Thyroid gland (tissue), 4 donors: ENCODE data around the gene DOCK3. TPM values are rescaled to one million over a fixed set of nuclear protein-coding genes. Genes with fewer than 3 reads are reported as not detected.

Experiments used
- DNase-seq, 2 donors: peaks; one replicate each; pipeline ENCODE4 v3.0.0-alpha.2; 2019
- H3K27ac ChIP-seq, 3 donors: fragments of 200-600 bp; sonication (generic); 1 replicate in 2 of 3; 2 replicates in 1 of 3; pipeline ENCODE4 v1.5.1; 2016 to 2019; ENCODE audit warnings: mild to moderate bottlenecking in 1 of 3, moderate library complexity in 1 of 3
- H3K27me3 ChIP-seq: fragments of 200-600 bp; sonication (generic); one replicate; pipeline ENCODE4 v1.5.1; 2019
- H3K36me3 ChIP-seq, 2 donors: fragments of 200-600 bp; sonication (generic); one replicate each; pipeline ENCODE4 v1.5.1; 2016 to 2019
- H3K4me1 ChIP-seq, 2 donors: fragments of 200-600 bp; sonication (generic); one replicate each; pipeline ENCODE4 v1.5.1; 2017 to 2019
- H3K4me3 ChIP-seq, 3 donors: fragments of 200-600 bp; sonication (generic); replicated peaks in 1 of 3; 1 replicate in 2 of 3; 2 replicates in 1 of 3; pipeline ENCODE4 v1.5.1; 2016; ENCODE audit warnings: mild to moderate bottlenecking in 1 of 3
- H3K9me3 ChIP-seq: fragments of 200-600 bp; sonication (generic); one replicate; pipeline ENCODE4 v1.5.1; 2017
- CTCF ChIP-seq, 6 experiments: fragments of 200-600 bp in 3 of 6; fragments of 450-650 bp in 3 of 6; sonication (generic) in 3 of 6; IDR thresholded peaks; one replicate each; pipeline ENCODE4 v1.5.1; 2016 to 2019; ENCODE audit warnings: antibody characterized with exemption in 6 of 6, mild to moderate bottlenecking in 2 of 6, inconsistent platforms in 1 of 6, moderate library complexity in 1 of 6
- POLR2A ChIP-seq, 2 donors: fragments of 450-650 bp; IDR thresholded peaks; one replicate each; pipeline ENCODE4 v1.6.1; 2017; ENCODE audit warnings: antibody characterized with exemption in 2 of 2, mild to moderate bottlenecking in 2 of 2, moderate library complexity in 1 of 2
- WGBS, 2 donors: methylation state at CpG; one replicate each; pipeline ENCODE4 v1.1.5; 2017; 5-methylcytosine and 5-hydroxymethylcytosine counted together
- intact Hi-C: fragments of 100-400 bp; cut with DNase I; formaldehyde crosslinking; loops from one replicate; pipeline ENCODE4 v1.15.1; 2023
- total RNA-seq, 4 donors: library from RNA; depleted of rRNA; stranded (reverse); fragments of >200 nt; gene quantifications; one replicate each; pipeline ENCODE4 v1.2.3, GENCODE V29; 2016

The DOCK3 gene
- total RNA-seq, 4 donors from 2014 or later = 15.7 to 54.2 (median 21.1) TPM

- Histone ChIP-seq H3K4me3 (no peak overlapping the region), H3K36me3 (no peaks in the 10 kb centered on the region), H3K4me1 (no peaks in the 10 kb centered on the region), H3K27me3 (no peaks in the 10 kb centered on the region), H3K27ac (no peak overlapping the region), H3K9me3 (no peaks in the 10 kb centered on the region)
- intact Hi-C loops = no loop called here
- no peak for TF ChIP-seq CTCF (IDR thresholded peaks at IDR 0.05)
- TF ChIP-seq POLR2A (IDR thresholded peaks at IDR 0.05) = no peak
- 74 to 79% methylated on average over 1 of the region's 1 CpG for WGBS, 2 donors
- DNase-seq = no peak
Measured at GRCh38 chr3:51100536-51100851, 425.8 kb downstream of the DOCK3 start.

GRCh38 chr3:51102396-51102795 is 427.7 kb downstream of the DOCK3 start:
- no peak overlapping the region for H3K27ac ChIP-seq
- intact Hi-C loops = no loop called here
- H3K9me3 ChIP-seq = no peaks in the 10 kb centered on the region
- no peak for TF ChIP-seq POLR2A (IDR thresholded peaks at IDR 0.05)
- no peak for TF ChIP-seq CTCF (IDR thresholded peaks at IDR 0.05)
- 69 to 74% methylated on average over 1 of the region's 1 CpG for whole genome bisulfite sequencing, 2 donors
- H3K27me3 ChIP-seq = no peaks in the 10 kb centered on the region
- no peaks in the 10 kb centered on the region for H3K36me3 ChIP-seq
- H3K4me3 ChIP-seq = no peak overlapping the region
- H3K4me1 ChIP-seq = no peaks in the 10 kb centered on the region
- DNase-seq = no peak

- Histone ChIP-seq H3K4me3 (no peak overlapping the region), H3K27ac (no peak overlapping the region), H3K4me1 (no peaks in the 10 kb centered on the region), H3K36me3 (no peaks in the 10 kb centered on the region), H3K27me3 (no peaks in the 10 kb centered on the region), H3K9me3 (no peaks in the 10 kb centered on the region)
- WGBS, 2 donors = 94 to 98% methylated on average over 9 of the region's 9 CpGs
- intact Hi-C loops = no loop called here
- TF ChIP-seq CTCF (IDR thresholded peaks at IDR 0.05) (no peak), POLR2A (IDR thresholded peaks at IDR 0.05) (no peak)
- no peak for DNase-seq
Measured at GRCh38 chr3:51106242-51106876, 431.6 kb downstream of the DOCK3 start.

GRCh38 chr3:51110586-51110985 is 435.9 kb downstream of the DOCK3 start:
- DNase-seq = no peak
- H3K9me3 ChIP-seq = no peaks in the 10 kb centered on the region
- no peak for TF ChIP-seq CTCF (IDR thresholded peaks at IDR 0.05)
- no peak for TF ChIP-seq POLR2A (IDR thresholded peaks at IDR 0.05)
- H3K36me3 ChIP-seq = no peaks in the 10 kb centered on the region
- intact Hi-C loops = no loop called here
- H3K4me1 ChIP-seq = no peaks in the 10 kb centered on the region
- WGBS, 2 donors = 87 to 90% methylated on average over 3 of the region's 3 CpGs
- no peaks in the 10 kb centered on the region for H3K27me3 ChIP-seq
- no peak overlapping the region for H3K4me3 ChIP-seq
- H3K27ac ChIP-seq = no peak overlapping the region

GRCh38 chr3:51122944-51123343 is 448.2 kb downstream of the DOCK3 start:
- H3K27ac ChIP-seq = no peak overlapping the region
- no peaks in the 10 kb centered on the region for H3K36me3 ChIP-seq
- no peak for TF ChIP-seq CTCF (IDR thresholded peaks at IDR 0.05)
- no peak for TF ChIP-seq POLR2A (IDR thresholded peaks at IDR 0.05)
- H3K4me3 ChIP-seq = no peak overlapping the region
- no peak for DNase-seq
- H3K27me3 ChIP-seq = no peaks in the 10 kb centered on the region
- no peaks in the 10 kb centered on the region for H3K4me1 ChIP-seq
- WGBS, 2 donors = 96 to 100% methylated on average over 2 of the region's 2 CpGs
- no peaks in the 10 kb centered on the region for H3K9me3 ChIP-seq
- intact Hi-C loops = no loop called here
